Activated CD4-positive, alpha-beta T cell treated with anti-CD3 and anti-CD28 coated beads for 36 hours (primary cell): ENCODE results near the gene CARNS1. TPM values are rescaled to one million over a fixed set of nuclear protein-coding genes. Genes with fewer than 3 reads are reported as not detected.
A peak's percentile ranks its signal among the peaks of the same experiment; 100 is the strongest.

Source experiments
- ATAC-seq: fragments of 200-7000 bp; cut with Tn5 transposase; one replicate; pipeline ENCODE4 v1.10.0; 2021; ENCODE audit warnings: mild to moderate bottlenecking, moderate library complexity
- CTCF ChIA-PET: fragments of 350-600 bp; sonication (Branson Sonifier 250); formaldehyde crosslinking; loops from one replicate; lab custom pipeline; 2021; ENCODE audit warnings: antibody characterized with exemption; lab: Charles Lee
- POLR2A ChIA-PET: fragments of 350-600 bp; sonication (Branson Sonifier 250); formaldehyde crosslinking; loops from one replicate; lab custom pipeline; 2021; ENCODE audit warnings: antibody characterized with exemption, inconsistent platforms; lab: Charles Lee
- DNase-seq: peaks from one replicate; pipeline ENCODE4 v3.0.0-alpha.2; 2020
- H3K27ac Mint-ChIP-seq: one replicate; pipeline ENCODE4 v1.8.0; 2021; ENCODE audit warnings: mixed read lengths
- H3K27me3 Mint-ChIP-seq: one replicate; pipeline ENCODE4 v1.8.0; 2021; ENCODE audit warnings: mixed read lengths
- H3K36me3 Mint-ChIP-seq: one replicate; pipeline ENCODE4 v1.8.0; 2021; ENCODE audit warnings: low read depth, mixed read lengths
- H3K4me1 Mint-ChIP-seq: one replicate; pipeline ENCODE4 v1.8.0; 2021; ENCODE audit warnings: mixed read lengths
- H3K4me3 Mint-ChIP-seq: one replicate; pipeline ENCODE4 v1.8.0; 2021; ENCODE audit warnings: mild to moderate bottlenecking, moderate library complexity, mixed read lengths
- H3K9me3 Mint-ChIP-seq: one replicate; pipeline ENCODE4 v1.8.0; 2021; ENCODE audit warnings: low read depth, mixed read lengths
- intact Hi-C, 2 experiments: fragments of 100-400 bp; cut with DNase I in 1 of 2; cut with micrococcal nuclease in 1 of 2; formaldehyde crosslinking; loops; one replicate each; pipeline versions ENCODE4 v1.14.2 to v1.15.1; 2022 to 2024; cut with DNase I, micrococcal nuclease
- total RNA-seq, 2 experiments: library from RNA; stranded (reverse); gene quantifications; one replicate each; pipeline ENCODE4 v1.2.3, GENCODE V29; 2021

CARNS1 gene
- total RNA-seq, 2 experiments from 2014 or later, result 1.5 to 1.6 TPM

DNA sequence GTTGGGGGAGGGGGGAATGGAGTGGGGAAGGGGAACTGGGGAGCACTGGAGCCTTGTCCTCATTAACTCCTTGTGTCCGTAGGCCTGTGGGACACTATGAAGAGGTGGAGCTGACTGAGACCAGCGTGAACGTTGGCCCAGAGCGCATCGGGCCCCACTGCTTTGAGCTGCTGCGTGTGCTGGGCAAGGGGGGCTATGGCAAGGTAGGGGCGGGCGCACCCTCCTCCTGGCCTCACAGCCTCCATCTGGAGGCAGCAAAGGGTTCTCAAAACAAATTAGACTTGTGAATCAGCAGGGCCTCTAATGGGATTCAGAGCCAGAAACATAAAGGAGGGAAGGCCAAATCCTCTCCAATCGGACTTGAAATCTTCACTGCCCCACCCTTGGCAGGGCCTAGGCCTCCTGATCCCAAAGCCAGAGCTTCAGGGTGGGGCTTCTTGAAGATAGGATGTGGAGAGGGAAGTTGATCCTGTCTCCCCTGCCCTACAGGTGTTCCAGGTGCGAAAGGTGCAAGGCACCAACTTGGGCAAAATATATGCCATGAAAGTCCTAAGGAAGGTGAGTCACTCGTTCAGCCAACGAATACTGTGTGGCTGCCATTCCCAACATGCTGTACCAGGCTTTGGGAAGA, 13.7 kb downstream of the CARNS1 start:
- intact Hi-C loops, result loop anchor here (2.0 to 5.0 kb wide), 4 partner anchors 38 to 602 kb away; partner anchors contain the start of genes ANKRD13D (in 1 of the 2), KDM2A (in 1 of the 2), NDUFS8 (in 1 of the 2) and TMEM134 (in 1 of the 2)
- no peaks in the 10 kb centered on the region for H3K9me3 Mint-ChIP-seq
- H3K27me3 Mint-ChIP-seq, result no peaks in the 10 kb centered on the region
- peaks cover 32% of the 10 kb centered on the region for H3K36me3 Mint-ChIP-seq
- ChIA-PET CTCF (interaction anchor here (0.6 to 2.0 kb wide), 3 partner anchors 10 to 78 kb away, joined by 3 to 7 read pairs (median 5); partner anchors contain the start of gene PPP1CA), POLR2A (interaction anchor here (1.1 to 1.3 kb wide), 2 partner anchors 8 to 22 kb away, joined by 3 read pairs; no protein-coding TSS in a partner anchor)
- ATAC-seq (no peak), DNase-seq (peak; percentile 27)
- H3K4me3 Mint-ChIP-seq, result peak overlapping the region; percentile 90
- peak overlapping the region; percentile 94 for H3K27ac Mint-ChIP-seq
- H3K4me1 Mint-ChIP-seq, result peaks cover 45% of the 10 kb centered on the region

DNA sequence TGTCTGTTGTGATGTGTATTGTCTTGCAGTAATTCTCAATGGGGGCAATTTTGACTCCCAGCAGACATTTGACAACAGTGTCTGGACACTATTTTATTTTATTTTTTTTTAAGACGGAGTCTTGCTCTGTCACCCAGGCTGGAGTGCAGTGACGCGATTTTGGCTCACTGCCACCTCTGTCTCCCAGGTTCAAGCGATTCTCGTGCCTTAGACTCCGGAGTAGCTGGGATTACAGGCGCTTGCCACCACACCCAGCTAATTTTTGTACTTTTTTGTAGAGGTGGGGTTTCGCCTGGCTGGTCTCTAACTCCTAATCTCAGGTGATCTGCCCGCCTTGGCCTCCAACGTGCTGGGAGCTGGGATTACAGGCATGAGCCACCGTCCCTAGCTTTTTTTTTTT, 14.2 kb downstream of the CARNS1 start:
- ChIA-PET POLR2A (no interaction called here), CTCF (interaction anchor here (0.8 kb wide), 1 partner anchor 9 kb away, joined by 5 read pairs; no protein-coding TSS in a partner anchor)
- H3K27ac Mint-ChIP-seq, result no peak overlapping the region
- DNase-seq (no peak), ATAC-seq (no peak)
- H3K27me3 Mint-ChIP-seq, result no peaks in the 10 kb centered on the region
- no peaks in the 10 kb centered on the region for H3K9me3 Mint-ChIP-seq
- peaks cover 34% of the 10 kb centered on the region for H3K36me3 Mint-ChIP-seq
- peak overlapping the region; percentile 90 for H3K4me3 Mint-ChIP-seq
- intact Hi-C loops, result loop anchor here (2.0 to 5.0 kb wide), 4 partner anchors 38 to 601 kb away; partner anchors contain the start of genes ANKRD13D (in 1 of the 2), KDM2A (in 1 of the 2), NDUFS8 (in 1 of the 2) and TMEM134 (in 1 of the 2)
- peaks cover 48% of the 10 kb centered on the region for H3K4me1 Mint-ChIP-seq

DNA sequence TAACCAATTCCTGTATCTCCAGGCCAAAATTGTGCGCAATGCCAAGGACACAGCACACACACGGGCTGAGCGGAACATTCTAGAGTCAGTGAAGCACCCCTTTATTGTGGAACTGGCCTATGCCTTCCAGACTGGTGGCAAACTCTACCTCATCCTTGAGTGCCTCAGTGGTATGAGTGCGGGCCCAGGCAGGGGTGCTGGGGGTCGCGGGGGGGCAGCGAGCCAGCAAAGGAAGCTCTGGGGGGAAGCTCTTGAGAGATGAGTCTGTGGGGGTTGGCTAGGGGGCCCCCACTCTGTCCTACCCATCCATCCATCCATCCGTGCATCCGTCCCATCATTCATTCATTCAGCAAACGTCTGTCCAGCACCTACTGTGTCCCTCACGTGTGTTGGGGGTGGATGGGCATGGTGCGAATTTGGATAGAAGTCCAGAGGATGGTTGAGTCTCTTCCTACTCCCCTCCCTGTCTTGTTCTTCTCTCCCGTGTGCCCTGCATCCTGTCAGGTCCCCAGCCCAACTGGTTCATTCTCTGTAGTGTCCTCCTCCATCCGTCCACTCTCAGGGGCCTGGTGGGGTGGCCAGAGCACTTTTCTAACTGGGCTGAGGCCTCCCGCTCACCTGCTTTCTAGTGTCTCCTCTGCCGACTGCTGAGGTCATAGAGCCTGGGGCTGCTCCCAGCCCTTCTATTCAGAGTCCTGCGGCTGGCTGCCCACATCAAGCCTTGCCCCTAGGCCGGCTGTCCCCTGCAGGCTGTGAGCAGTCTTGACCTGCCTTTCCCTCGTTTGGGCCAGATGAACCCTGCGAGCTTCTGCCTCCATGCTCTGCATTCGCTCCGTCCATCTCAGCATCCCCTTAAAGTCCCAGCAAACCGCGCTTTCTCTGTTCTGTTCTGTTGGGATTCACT, 16.1 kb downstream of the CARNS1 start:
- POLR2A ChIA-PET, result no interaction called here
- Mint-ChIP-seq H3K36me3 (peaks cover 45% of the 10 kb centered on the region), H3K4me3 (no peak overlapping the region), H3K27me3 (no peaks in the 10 kb centered on the region), H3K9me3 (no peaks in the 10 kb centered on the region), H3K4me1 (peaks cover 57% of the 10 kb centered on the region), H3K27ac (peak overlapping the region; percentile 53)
- CTCF ChIA-PET, result interaction anchor here (1.4 kb wide), 1 partner anchor 24 kb away, joined by 4 read pairs; no protein-coding TSS in a partner anchor
- intact Hi-C loops, result no loop called here
- DNase-seq (no peak), ATAC-seq (no peak)

DNA sequence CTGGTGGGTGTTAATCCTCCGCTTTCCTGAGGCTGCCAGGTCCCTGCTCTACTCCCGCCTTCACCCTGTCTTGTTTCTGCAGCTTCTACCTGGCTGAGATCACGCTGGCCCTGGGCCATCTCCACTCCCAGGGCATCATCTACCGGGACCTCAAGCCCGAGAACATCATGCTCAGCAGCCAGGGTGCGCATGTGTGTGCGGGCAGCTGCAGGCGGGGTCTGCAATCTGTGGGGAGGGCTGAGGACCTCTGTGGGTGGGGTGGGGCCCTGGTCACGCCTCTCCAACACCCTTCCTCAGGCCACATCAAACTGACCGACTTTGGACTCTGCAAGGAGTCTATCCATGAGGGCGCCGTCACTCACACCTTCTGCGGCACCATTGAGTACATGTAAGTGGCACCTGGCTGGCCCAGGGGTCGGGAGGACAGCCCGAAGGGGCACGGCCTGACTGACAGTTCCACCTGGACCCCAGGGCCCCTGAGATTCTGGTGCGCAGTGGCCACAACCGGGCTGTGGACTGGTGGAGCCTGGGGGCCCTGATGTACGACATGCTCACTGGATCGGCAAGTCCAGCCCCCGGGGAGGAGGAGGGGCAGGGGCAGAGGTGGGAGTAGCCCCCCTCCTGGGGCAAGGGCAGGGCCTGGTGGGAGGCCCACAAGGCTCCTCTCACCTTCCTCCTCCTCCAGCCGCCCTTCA, 17.3 kb downstream of the CARNS1 start:
- peak overlapping the region; percentile 55 for H3K27ac Mint-ChIP-seq
- H3K27me3 Mint-ChIP-seq, result no peaks in the 10 kb centered on the region
- H3K36me3 Mint-ChIP-seq, result peaks cover 55% of the 10 kb centered on the region
- no peak overlapping the region for H3K4me3 Mint-ChIP-seq
- POLR2A ChIA-PET, result no interaction called here
- peaks cover 49% of the 10 kb centered on the region for H3K4me1 Mint-ChIP-seq
- H3K9me3 Mint-ChIP-seq, result no peaks in the 10 kb centered on the region
- CTCF ChIA-PET, result interaction anchor here (0.5 to 1.4 kb wide), 2 partner anchors 9 to 25 kb away, joined by 3 to 4 read pairs; no protein-coding TSS in a partner anchor
- peak; percentile 17 for DNase-seq
- no peak for ATAC-seq
- intact Hi-C loops, result no loop called here

DNA sequence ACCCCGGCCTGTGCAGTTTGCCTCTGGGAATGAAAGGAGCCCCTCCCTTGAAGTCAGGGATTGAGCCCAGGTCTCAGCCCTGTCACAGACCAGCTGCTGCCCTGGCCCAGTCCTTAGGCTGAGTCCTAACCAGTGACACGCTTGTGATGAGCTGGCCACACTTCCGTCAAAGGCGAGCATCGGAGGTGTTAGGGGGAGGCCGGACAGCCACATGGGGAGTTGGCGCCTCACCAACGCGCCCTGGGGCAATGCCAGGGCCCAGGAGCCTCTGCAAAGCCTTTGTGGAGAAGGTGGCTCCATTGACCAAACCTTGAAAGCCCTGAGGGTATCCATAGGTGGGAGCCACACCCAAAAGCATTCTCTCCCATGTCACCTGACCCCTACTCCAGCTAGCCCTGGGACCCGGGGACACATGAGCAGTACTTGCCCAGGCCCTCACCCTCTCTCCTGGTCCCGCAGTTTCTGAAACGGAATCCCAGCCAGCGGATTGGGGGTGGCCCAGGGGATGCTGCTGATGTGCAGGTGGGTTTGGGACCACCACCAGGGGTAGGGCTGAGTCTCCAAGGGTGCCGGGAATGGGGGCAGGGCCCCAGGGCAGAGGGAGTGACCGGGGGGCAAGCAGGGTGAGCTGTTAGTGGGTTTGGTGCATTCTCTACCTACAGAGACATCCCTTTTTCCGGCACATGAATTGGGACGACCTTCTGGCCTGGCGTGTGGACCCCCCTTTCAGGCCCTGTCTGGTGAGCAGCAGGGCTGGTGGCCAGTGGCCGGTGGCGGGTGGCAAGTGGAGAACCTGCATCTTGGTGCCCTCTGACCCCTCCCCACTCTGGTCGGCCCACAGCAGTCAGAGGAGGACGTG, 18.3 kb downstream of the CARNS1 start:
- Mint-ChIP-seq H3K9me3 (no peaks in the 10 kb centered on the region), H3K27me3 (no peaks in the 10 kb centered on the region), H3K36me3 (peaks cover 63% of the 10 kb centered on the region), H3K4me3 (no peak overlapping the region), H3K4me1 (peaks cover 50% of the 10 kb centered on the region), H3K27ac (peak overlapping the region; percentile 80)
- ATAC-seq (no peak), DNase-seq (peak; percentile 46)
- POLR2A ChIA-PET, result no interaction called here
- CTCF ChIA-PET, result no interaction called here
- intact Hi-C loops, result no loop called here

DNA sequence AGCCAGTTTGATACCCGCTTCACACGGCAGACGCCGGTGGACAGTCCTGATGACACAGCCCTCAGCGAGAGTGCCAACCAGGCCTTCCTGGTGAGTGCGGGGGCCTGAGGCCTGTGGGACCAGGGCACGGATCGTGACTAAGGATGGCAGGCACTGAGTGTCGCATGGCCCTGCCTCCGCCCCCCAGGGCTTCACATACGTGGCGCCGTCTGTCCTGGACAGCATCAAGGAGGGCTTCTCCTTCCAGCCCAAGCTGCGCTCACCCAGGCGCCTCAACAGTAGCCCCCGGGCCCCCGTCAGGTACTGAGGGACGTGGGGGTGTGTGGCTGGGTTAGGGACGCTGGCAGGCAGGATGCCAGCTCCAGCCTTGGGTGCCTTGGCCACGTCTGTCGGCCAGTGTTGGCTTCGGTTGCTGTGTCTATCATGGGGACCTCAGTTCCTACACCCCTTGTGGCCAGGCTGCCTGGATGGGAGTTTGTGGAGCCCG, 19.0 kb downstream of the CARNS1 start:
- DNase-seq (peak; percentile 55), ATAC-seq (no peak)
- H3K4me3 Mint-ChIP-seq, result no peak overlapping the region
- no peaks in the 10 kb centered on the region for H3K27me3 Mint-ChIP-seq
- peaks cover 68% of the 10 kb centered on the region for H3K36me3 Mint-ChIP-seq
- peaks cover 55% of the 10 kb centered on the region for H3K4me1 Mint-ChIP-seq
- ChIA-PET CTCF (no interaction called here), POLR2A (interaction anchor here (0.7 kb wide), 1 partner anchor 19 kb away, joined by 3 read pairs; no protein-coding TSS in a partner anchor)
- intact Hi-C loops, result no loop called here
- H3K9me3 Mint-ChIP-seq, result no peaks in the 10 kb centered on the region
- H3K27ac Mint-ChIP-seq, result peak overlapping the region; percentile 80

DNA sequence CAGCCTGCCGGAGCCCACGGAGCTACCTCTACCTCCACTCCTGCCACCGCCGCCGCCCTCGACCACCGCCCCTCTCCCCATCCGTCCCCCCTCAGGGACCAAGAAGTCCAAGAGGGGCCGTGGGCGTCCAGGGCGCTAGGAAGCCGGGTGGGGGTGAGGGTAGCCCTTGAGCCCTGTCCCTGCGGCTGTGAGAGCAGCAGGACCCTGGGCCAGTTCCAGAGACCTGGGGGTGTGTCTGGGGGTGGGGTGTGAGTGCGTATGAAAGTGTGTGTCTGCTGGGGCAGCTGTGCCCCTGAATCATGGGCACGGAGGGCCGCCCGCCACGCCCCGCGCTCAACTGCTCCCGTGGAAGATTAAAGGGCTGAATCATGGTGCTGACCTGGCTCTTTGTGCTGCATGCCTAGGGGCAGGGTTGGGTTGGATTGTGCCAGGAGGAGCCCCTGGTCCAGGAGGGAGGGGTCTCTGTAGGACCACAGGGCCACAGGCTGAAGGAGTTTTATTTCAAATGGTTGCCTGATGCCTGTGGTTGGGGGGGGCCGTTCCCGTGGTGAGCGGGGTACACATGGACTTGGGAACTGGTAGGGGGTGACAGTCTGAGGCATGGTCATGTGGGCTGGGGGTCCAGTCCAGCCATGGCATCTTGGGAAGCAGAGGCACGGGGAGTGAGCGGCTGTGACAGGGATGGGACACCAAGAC, 19.7 kb downstream of the CARNS1 start:
- no peak for ATAC-seq
- H3K27ac Mint-ChIP-seq, result peak overlapping the region; percentile 93
- H3K9me3 Mint-ChIP-seq, result no peaks in the 10 kb centered on the region
- ChIA-PET CTCF (no interaction called here), POLR2A (interaction anchor here (0.7 kb wide), 1 partner anchor 20 kb away, joined by 3 read pairs; no protein-coding TSS in a partner anchor)
- intact Hi-C loops, result no loop called here
- H3K36me3 Mint-ChIP-seq, result peaks cover 73% of the 10 kb centered on the region
- H3K4me3 Mint-ChIP-seq, result peak overlapping the region; percentile 84
- H3K27me3 Mint-ChIP-seq, result no peaks in the 10 kb centered on the region
- peak; percentile 56 for DNase-seq
- H3K4me1 Mint-ChIP-seq, result peaks cover 55% of the 10 kb centered on the region

DNA sequence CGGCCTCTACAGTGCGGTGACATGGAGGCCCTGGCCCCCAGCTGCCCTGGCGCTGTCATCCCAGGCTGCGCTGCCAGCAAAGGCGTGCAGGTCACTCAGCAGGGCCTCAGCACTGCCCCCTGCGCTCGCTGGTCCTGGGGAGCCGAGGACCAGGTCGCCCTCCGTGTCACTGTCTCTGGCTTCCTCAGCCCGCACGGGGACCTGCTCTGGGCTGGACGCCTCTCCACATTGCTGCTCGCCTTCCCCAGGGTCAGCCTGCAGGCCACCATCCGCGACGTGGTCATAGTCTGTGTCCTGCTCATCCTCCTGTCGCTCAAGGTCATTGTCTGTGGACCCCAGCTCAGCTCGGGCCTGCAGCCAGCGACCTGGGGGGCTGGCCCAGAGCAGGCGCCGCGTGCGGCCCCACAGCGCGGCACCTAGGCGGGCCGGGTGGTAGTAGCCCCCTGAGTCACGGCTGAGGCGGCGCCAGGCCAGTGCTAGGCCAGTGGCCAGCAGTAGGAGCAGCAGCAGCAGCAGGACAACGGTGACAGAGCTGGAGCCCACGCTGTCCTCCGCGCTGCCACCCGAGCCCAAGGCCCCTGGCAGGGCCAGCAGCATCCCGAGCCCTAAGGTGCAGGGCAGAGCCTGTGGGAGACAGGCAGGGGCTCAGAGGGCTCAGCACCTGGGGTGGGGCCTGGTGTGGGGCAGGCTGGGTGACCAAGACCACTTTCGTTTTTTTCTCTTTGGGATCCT, 20.4 kb downstream of the CARNS1 start:
- DNase-seq (peak; percentile 21), ATAC-seq (peak; percentile 1)
- H3K27ac Mint-ChIP-seq, result peak overlapping the region; percentile 93
- POLR2A ChIA-PET, result interaction anchor here (0.8 to 2.5 kb wide), 4 partner anchors 11 to 35 kb away, joined by 3 to 9 read pairs (median 4); partner anchors contain the start of gene PPP1CA
- H3K36me3 Mint-ChIP-seq, result peaks cover 69% of the 10 kb centered on the region
- H3K4me1 Mint-ChIP-seq, result peaks cover 57% of the 10 kb centered on the region
- no peaks in the 10 kb centered on the region for H3K27me3 Mint-ChIP-seq
- H3K9me3 Mint-ChIP-seq, result no peaks in the 10 kb centered on the region
- H3K4me3 Mint-ChIP-seq, result peak overlapping the region; percentile 84
- CTCF ChIA-PET, result interaction anchor here (0.7 to 1.1 kb wide), 2 partner anchors 34 to 148 kb away, joined by 3 read pairs; partner anchors contain the start of gene PPP1CA
- intact Hi-C loops, result loop anchor here in 1 of 2 experiments (1.0 to 2.0 kb wide), 4 partner anchors 8 to 71 kb away; partner anchors contain the start of gene RPS6KB2
